Stimulated activated CD4-positive, alpha-beta T cell treated with anti-CD3 and anti-CD28 coated beads, TNF-alpha, amount 100 ng/mL, for 48 hours (primary cell): ENCODE results near the gene NOL8.

Source experiments
- DNase-seq, 3 donors: peaks; one replicate each; pipeline ENCODE4 v3.0.0-alpha.2; 2020; ENCODE audit warnings: low read depth in 3 of 3

Gene NOL8

GRCh38 chr9:92325269-92325990, at the start of gene NOL8, which contains the start of gene CENPP:
Gene NOL8 (minus strand): TSS chr9:92325350. CDS start chr9:92324161, 1,189 bp downstream.
Gene CENPP (plus strand): TSS chr9:92325953.
- DNase-seq, result peak; percentile 63 to 73 (median 70)

DNA sequence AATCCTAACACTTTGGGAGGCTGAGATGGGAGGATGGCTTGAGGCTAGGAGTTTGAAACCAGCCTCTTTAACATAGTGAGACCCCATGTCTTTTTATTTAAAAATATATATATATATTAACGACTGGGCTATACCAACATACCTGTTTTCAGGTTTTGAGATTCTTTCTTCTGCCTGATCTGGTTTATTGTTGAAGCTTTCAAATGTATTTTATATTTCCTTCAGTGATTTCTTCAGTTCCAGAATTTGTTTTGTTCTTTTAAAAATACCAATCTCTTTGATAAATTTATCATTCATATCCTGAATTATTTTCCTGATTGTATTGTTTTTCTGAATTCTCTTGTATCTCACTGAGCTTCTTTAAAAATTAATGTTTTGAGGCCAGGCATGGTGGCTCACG, 48.0 kb upstream of the NOL8 start:
- DNase-seq, result no peak

DNA sequence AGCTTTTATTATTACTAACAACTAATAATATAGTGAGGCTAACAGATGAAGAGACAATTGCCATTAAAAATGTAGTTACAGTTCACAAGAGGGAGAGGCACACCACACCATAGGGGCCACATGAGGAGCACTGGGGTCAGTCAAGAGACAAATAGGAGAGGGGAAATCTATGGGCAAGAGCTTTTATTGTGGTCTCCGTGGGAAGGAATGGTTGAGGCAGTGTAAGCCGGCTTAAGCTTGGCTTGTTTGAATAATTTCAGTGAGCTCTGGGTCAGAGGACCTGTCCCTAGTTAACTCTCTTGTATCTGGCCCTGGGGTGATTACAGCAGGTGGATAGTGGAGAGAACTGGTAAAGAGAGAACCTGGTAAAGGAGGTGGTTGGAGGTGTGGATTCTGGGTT, 43.9 kb upstream of the NOL8 start:
- DNase-seq, result no peak

GRCh38 chr9:92360083-92360482, 34.9 kb upstream of the NOL8 start:
- no peak for DNase-seq

GRCh38 chr9:92359394-92359995, 34.3 kb upstream of the NOL8 start:
- no peak for DNase-seq

DNA sequence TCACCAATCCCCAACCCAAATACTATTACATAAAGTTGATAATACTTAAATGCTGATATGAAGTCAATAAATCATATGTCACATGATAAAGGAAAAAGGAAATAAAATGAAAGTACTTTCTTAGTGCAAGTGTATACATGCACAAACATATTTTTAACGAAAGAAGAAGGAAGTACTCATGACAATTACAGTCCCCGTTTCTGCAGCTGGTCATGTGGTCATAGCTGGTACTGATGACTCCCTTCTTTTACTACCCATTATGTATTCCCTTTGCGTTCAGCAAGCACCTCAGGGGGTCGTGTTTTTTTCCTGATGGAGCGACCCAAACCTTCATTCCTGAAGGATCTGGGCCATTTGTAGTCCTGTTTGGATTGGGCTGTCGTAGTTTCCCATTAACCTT, 27.9 kb upstream of the NOL8 start:
- no peak for DNase-seq

- no peak for DNase-seq
These were observed 25.6 kb upstream of the NOL8 start for GRCh38 chr9:92350740-92351133.

- no peak for DNase-seq
These were observed 24.9 kb upstream of the NOL8 start for GRCh38 chr9:92349771-92350739.

DNA sequence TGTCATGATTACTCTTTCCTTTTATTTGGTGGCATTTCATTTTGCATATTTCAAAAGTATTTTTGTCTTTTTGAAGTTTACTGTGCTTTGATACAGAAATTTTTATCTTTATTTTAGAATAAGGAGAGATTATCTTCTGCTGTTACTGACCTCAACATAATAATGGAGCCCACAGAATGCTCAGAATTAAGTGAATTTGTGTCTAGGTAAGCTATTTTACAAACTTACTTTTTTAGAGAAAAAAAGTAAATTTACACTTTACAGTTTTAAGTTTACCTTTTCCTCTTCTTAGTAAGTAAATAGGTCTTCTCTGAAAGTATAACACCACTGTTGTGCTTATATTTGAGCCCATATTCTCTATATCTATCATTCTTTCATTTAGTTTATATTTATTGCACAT, 20.4 kb upstream of the NOL8 start:
- DNase-seq, result no peak

DNA sequence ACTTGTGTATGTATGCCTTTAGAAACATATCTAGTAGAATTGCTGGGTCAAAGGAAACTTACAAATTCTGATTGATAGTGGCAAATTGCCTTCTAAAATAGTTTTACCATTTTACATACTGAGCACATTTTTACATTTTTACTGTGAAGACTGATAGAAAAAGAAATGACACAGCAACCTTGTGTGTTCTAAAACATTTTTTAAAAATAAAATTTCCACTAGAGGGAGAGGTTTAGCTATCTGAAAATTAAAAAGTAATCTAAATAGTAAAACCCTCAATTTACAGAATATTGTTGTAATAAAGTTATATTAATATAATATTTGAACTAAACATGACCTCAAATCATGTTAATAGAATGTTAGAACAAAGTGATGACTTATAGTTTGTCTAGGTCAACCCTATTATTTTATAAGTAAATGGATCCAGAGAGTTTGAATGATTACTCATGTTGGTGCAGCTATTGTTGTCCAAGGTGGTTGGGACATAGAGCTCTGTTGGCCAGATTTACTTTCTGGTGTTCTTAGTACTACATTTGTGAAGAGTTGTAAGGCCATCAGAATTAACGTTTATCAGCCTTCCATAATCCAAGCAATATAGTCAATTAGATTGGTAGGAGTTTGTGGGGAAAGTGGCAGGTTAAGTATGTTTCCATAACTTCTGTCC, 17.8 kb upstream of the NOL8 start:
- DNase-seq, result no peak

DNA sequence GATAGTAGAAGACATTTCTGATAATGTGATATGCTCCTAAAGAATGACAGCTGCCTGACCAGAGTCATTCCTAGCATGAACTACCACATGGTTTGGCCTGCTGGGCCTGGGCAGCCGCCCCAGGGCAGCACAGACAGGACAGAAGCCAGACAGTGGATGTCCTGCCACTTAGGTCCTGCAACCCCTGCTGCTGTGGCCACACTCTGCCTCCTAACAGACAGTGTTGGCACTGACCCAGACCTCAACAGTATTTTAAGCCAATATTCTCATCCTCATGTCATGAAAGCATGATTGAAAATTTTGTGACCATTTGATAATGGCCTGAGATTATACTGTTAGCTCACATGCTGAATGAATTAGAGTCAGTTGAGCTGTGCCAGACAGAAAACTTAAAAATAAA, 16.4 kb upstream of the NOL8 start:
- DNase-seq, result no peak

- no peak for DNase-seq
These were observed 8.1 kb upstream of the NOL8 start for GRCh38 chr9:92333282-92333634.

GRCh38 chr9:92332577-92333281, 7.6 kb upstream of the NOL8 start:
- DNase-seq, result no peak

DNA sequence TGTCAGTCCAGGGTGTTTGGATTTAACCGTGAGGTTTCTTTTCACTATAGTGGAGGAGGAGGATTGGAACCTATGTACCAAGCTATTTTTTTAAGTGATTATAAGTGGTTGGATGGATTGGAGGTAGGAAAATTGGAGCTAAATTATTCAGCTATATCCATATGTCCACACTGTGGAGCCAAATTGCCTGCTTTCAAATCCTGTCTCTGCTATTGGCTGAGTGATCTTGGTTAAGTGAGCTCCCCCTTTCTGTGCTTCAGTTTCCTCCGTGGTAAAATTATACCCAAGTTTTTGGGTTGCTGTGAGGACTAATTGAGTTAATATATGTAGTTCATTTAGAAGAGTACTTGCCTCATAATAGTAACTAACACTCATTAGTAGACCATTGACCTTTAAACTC, 3.1 kb upstream of the NOL8 start:
- DNase-seq, result no peak

- no peak for DNase-seq
These were observed 2.2 kb upstream of the NOL8 start for GRCh38 chr9:92327283-92327850.

- no peak for DNase-seq
These were observed 896 bp upstream of the NOL8 start for GRCh38 chr9:92325991-92326500.

DNA sequence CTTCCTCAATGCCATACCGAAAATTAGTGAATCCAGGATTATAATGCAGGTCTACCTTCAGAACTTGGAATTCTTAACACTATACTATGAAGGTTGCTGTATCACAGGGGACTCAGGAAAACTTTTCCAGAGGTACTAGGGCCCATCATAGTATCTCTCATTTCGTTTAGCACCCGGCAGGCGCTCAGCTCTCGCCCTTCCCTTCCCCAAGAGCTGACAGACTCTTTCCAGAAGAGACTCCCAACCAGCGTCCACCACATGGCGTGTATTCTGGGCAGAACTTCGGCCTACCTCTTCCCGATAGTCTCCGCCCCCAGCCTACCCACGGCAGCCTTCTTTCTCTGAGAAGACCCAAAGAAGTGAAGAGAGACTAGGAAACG, 271 bp downstream of the NOL8 start:
- DNase-seq, result peak in 1 of 3 donors; percentile 51

DNA sequence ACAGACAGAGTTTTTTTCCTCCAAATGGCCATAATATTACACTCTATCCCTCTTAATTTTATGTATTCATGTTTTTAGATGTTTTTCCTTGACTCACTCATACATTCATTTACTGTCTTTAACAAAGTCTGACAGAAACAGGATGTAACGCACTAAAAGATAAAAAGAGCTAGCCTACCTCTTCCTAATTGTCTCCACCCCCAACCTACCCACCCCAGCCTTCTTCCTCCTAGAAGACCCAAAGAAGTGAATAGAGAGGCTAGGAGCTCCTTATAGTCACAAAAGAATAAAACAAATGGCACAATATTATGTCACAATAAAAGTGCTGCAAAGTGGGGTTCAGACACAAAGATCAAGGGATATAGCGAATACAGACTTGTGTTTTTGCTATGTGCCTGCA, 719 bp downstream of the NOL8 start:
- no peak for DNase-seq

DNA sequence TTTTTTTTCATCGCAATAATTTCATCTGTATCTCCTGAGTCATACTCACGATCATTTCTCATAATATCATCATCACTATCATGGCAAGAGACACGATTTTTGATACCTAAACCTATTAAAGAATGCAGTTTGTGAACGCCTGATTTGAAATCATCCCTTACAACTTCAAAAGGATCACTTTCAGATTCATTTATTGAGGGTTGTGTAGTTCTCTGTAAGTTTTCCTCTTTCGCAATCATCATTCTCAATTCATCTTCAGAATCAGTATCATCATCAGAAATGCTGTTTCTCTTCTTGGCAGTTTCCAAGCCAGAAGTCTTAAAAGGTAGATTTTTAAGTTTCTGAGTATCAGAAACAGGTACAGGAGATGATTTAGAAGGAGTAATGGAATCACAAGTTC, 9.7 kb downstream of the NOL8 start:
- no peak for DNase-seq

DNA sequence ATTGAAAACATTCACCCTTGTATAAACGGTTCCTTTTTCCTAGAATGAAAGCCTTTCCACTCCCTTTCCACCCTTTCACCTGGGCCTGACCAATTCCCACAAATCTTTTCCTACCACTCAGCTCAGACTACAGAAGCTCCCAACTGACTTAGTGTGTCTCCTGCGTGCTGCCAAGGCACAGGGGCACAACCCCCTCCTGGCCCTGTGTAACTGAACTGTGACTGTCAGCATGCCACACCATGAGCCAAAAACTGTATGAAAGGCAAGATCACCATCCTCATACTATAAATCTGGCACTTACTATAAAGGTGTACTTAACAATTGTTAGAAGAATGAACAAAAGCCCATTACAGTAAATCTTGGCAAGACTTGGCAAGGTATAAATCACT, 11.5 kb downstream of the NOL8 start:
- no peak for DNase-seq
